GM18507 (cell line): ENCODE results near the gene PTPRE.

Experiments
- DNase-seq: peaks from one replicate; pipeline ENCODE4 v3.0.0; 2011; ENCODE audit warnings: low read depth; ENCODE audit not compliant: insufficient read length; ENCODE audit errors: extremely low spot score
- FAIRE-seq: peaks from 2 replicates; lab custom pipeline; 2011; peaks lifted over from hg19 to GRCh38; lab: Jason Lieb, UNC

Gene PTPRE

DNA sequence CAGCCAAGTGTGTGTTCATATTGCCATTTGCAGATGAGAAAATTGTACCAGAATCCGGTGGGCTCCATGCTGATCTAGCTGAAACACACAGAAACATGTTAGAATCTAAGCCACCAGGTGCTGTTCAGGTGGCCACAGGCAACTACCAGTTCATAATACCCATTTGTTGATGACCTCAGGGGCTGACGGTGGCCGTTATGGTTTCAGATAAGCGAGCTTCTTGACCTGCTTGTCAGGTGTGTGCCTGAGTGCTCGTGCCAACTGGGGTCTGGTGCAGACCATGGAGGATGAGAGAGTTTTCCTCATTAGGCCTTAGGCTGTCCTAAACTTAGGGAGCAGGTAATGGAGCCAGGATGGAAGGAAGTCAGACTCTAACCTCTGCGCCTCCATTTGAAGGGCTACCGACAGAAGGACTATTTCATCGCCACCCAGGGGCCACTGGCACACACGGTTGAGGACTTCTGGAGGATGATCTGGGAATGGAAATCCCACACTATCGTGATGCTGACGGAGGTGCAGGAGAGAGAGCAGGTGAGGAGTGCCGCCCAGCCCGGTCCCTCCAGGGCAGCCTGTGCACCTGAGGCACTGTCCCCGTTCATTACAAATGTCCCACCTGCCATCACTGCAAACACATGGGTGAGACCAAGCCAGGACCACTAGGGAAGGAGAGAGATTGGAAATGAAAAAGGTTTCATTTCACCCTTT lies 166.2 kb downstream of the PTPRE start:
- DNase-seq (no peak), FAIRE-seq (no peak)

- FAIRE-seq, result no peak
Measured at GRCh38 chr10:128073890-128074289, 167.0 kb downstream of the PTPRE start.

DNA sequence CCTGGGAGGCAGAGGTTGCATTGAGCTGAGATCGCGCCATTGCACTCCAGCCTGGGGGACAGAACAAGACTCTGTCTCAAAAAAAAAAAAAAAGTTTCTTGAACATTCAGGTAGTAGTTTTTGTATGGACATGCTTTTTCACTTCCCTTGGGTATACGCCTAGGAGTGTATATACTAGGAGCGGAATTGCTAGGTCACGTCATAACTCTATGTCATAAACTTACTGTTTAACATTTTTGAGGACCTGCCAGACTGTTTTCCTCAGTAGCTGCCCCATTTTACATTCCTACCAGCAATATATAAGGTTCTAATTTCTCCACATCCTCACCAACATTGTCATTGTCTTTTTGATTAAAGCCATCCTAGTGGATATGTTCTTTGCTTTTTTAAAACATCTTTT lies 167.7 kb downstream of the PTPRE start:
- no peak for DNase-seq
- FAIRE-seq, result no peak

More at GRCh38 chr10:128073890-128074289, 167.0 kb downstream of the PTPRE start:
- no peak for DNase-seq

GRCh38 chr10:128077155-128077875 lies 170.4 kb downstream of the PTPRE start:
- DNase-seq, result no peak
- no peak for FAIRE-seq

- peak; percentile 60 for FAIRE-seq
- no peak for DNase-seq
Measured at GRCh38 chr10:128078136-128078969, 171.4 kb downstream of the PTPRE start.

DNA sequence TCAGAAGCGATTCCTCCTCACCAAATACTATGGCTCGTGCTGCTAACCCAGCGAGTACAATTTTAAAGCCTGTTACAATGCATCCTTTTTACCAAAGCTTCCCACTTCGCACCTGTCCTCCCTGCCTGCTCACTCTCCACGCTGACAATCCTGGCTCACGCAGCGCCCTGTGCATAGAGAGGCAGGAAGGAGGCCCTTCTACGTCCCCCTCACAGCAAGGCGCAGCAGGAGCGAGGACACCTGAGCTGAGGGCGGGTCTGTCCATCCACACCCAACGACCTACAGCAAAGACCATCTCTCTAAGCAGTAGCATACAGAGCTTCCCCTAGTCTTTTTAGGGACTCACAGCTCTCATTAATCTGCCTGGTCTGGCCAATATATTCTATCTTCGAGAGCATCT lies 173.3 kb downstream of the PTPRE start:
- no peak for DNase-seq
- no peak for FAIRE-seq

- DNase-seq (no peak), FAIRE-seq (no peak)
Measured at GRCh38 chr10:128080641-128081040, 173.7 kb downstream of the PTPRE start.

DNA sequence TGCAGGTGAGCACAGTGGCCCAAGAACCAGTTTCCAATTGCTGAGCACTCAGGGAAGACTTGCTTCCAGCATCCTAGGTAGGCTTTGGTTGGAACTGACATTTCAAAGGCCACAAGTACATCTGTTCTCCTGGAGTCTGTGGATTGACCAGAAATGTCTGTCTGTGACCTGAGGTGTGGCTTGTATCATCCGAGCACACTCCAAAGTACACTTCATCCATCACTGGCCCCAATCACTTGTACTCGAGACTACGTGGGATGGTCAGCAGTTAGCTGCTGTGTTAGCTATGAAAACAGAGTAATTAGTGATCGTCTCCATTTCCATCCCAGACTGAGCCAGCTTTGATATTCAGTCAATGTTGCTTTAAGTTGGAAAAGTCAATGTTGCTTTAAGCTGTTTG lies 174.3 kb downstream of the PTPRE start:
- DNase-seq (no peak), FAIRE-seq (no peak)

- DNase-seq (no peak), FAIRE-seq (no peak)
Measured at GRCh38 chr10:128081720-128082119, 174.8 kb downstream of the PTPRE start.

GRCh38 chr10:128083191-128083895 lies 176.4 kb downstream of the PTPRE start:
- FAIRE-seq, result no peak
- DNase-seq, result no peak

DNA sequence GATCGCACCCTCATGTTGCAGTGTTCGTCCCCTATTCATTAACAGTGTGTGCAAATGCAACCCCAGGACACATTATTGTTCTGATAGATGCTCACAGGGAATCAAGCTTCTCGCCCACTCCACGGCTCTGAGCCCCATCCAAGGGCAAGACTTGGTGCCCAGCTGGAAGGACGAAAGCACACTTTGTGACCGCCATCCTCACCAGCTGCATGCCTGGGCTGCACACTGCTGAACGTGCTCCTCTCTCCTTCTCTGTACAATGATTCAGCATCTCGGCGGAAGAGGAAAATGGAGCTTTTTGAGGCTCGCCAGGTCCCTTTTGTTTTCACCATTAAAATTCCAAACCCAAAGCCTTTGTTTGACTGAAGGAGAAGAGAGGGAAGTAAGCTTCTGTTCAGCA lies 177.5 kb downstream of the PTPRE start:
- no peak for DNase-seq
- no peak for FAIRE-seq

GRCh38 chr10:128084991-128085390 lies 178.1 kb downstream of the PTPRE start:
- DNase-seq, result no peak
- no peak for FAIRE-seq

DNA sequence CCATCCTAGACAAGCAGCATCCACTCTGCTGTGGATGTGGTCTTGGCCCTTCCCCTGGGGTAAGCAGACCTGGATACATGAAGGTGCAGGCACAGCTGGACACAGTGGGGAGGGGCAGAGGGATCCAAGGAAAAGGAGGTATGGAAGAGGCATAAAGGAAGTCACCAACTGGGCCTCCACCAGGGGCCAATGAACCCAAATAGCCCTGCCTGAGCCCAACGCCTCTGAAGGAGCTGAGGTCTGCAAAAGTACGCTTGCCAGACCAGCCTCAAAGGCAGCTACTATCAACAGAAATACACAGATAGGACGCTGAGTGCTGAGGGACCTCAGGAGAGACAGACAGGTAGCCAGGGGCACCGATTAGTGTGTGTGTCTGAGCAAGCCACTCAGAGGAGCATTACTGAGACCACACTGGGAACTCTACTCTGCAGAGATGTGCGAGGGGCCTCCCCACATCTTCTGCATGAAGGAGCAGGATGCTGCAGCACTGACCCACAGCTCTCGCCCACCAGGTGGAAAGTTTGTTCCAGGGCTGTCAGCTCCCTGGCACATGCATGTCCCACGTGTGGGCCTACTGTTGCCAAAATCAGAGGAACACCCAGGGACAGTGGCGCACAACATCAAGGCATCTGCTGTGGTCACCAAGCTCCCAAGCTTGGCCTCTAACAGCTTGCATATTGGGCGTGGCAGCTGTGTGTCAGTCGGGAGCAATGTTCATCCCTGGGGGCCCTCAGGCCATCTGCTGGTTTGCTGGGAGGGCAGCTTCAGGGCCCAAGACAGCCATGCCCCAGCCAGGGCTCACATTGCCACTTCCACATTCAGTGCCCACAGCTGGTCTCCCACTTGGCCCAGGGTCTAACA lies 179.3 kb downstream of the PTPRE start:
- FAIRE-seq (no peak), DNase-seq (no peak)

- FAIRE-seq (no peak), DNase-seq (no peak)
Measured at GRCh38 chr10:128087146-128087883, 180.4 kb downstream of the PTPRE start.

DNA sequence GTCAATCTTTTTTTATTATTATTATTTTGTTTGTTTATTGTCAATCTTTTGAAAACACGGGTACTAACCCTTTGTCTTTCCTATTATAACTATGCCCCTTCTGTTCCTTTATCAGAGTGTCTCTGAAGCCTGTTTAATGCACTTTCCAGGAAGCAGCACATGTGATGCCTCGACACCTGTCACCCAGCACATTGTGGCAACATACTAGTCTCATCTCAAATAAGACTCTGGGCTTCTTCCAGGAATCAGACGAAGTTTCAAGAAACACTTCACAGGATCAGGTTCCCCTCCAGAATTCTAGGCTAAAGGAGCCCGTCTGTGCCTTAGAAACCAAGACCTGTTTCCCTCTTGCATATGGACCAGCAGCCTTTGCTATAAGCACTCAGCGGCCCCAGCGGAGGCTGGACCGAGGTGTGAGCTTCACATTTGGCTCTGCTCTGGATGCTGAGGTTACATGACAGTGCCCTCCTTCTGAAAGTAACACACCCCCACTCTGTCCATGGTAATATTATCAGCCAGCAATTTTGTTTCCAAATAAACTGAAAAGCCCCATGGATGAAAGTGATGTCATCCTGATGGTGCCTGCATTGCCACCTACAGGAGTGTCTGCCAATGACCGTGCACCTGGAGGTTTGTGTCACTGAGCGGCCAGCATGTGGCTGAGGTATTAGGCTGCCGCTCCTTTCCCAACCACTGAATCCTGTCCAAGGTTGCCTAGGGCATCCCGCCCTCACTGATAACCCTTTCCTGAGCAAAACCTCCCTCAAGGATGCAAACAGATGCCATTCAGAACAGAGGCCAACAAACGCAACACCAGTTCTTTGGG lies 181.2 kb downstream of the PTPRE start:
- DNase-seq (no peak), FAIRE-seq (no peak)

GRCh38 chr10:128091636-128092210 lies 184.8 kb downstream of the PTPRE start:
- FAIRE-seq (no peak), DNase-seq (no peak)

GRCh38 chr10:128092454-128092853 lies 185.6 kb downstream of the PTPRE start:
- FAIRE-seq (no peak), DNase-seq (no peak)
